Coronary artery (tissue), 2 donors: ENCODE data around the gene KLHL7.
"Not testable (repeated sequence)": the region's sequence is repeated elsewhere in the genome, so short reads cannot be mapped to it uniquely, and the experiment has no call there.

Experiments used
- DNase-seq: peaks from one replicate; pipeline ENCODE4 v3.0.0-alpha.2; 2017; ENCODE audit warnings: low spot score
- H3K27ac ChIP-seq, 2 donors: fragments of 200-600 bp; sonication (generic); one replicate each; pipeline ENCODE4 v1.5.1; 2016 to 2019
- H3K4me3 ChIP-seq: fragments of 200-600 bp; sonication (generic); 2 replicates; pipeline ENCODE4 v1.5.1; 2016; ENCODE audit warnings: mild to moderate bottlenecking, moderate library complexity
- CTCF ChIP-seq: fragments of 200-600 bp; sonication (generic); IDR thresholded peaks from one replicate; pipeline ENCODE4 v1.5.1; 2019; ENCODE audit warnings: antibody characterized with exemption

KLHL7 gene

GRCh38 chr7:23191022-23191421 lies 85.4 kb downstream of the KLHL7 start:
- Histone ChIP-seq H3K27ac (no peak overlapping the region), H3K4me3 (no peak overlapping the region)
- no peak for TF ChIP-seq CTCF
- DNase-seq, result no peak

GRCh38 chr7:23193650-23194227 lies 88.2 kb downstream of the KLHL7 start:
- not testable (repeated sequence) for H3K4me3 ChIP-seq, H3K27ac ChIP-seq, DNase-seq

GRCh38 chr7:23196306-23196705 lies 90.7 kb downstream of the KLHL7 start:
- TF ChIP-seq CTCF, result no peak
- Histone ChIP-seq H3K4me3 (no peak overlapping the region), H3K27ac (no peak overlapping the region)
- no peak for DNase-seq

GRCh38 chr7:23197745-23198144 lies 92.2 kb downstream of the KLHL7 start:
- not testable (repeated sequence) for H3K4me3 ChIP-seq, H3K27ac ChIP-seq, DNase-seq

- no peak for TF ChIP-seq CTCF
- H3K27ac ChIP-seq, result no peak overlapping the region
- no peak for DNase-seq
- no peak overlapping the region for H3K4me3 ChIP-seq
Observed at GRCh38 chr7:23200331-23200730, 94.7 kb downstream of the KLHL7 start.

GRCh38 chr7:23204241-23204640 lies 98.7 kb downstream of the KLHL7 start:
- DNase-seq, result no peak
- no peak overlapping the region for H3K4me3 ChIP-seq
- H3K27ac ChIP-seq, result no peak overlapping the region
- no peak for TF ChIP-seq CTCF

- DNase-seq, result no peak
- H3K4me3 ChIP-seq, result peak overlapping the region; percentile 57
- no peak overlapping the region for H3K27ac ChIP-seq
- TF ChIP-seq CTCF, result no peak
Observed at GRCh38 chr7:23205577-23205908, 100.0 kb downstream of the KLHL7 start.

- DNase-seq, result no peak
- no peak for TF ChIP-seq CTCF
- peak overlapping the region; percentile 57 for H3K4me3 ChIP-seq
- H3K27ac ChIP-seq, result peak overlapping the region in 1 of 2 donors; percentile 10
Observed at GRCh38 chr7:23205909-23206767, 100.6 kb downstream of the KLHL7 start.
